ENCODE data around the gene INHBC. TPM values are rescaled to one million over a fixed set of nuclear protein-coding genes. Genes with fewer than 3 reads are reported as not detected.

Gene INHBC
- total and polyA plus RNA-seq, 4 donors, result not detected

- Histone ChIP-seq H3K4me1 (ENCODE audit: control insufficient read depth in 1 of 2, insufficient read depth in 2 of 2, low read length in 2 of 2) (no peaks in the 10 kb centered on the region), H3K27ac (ENCODE audit: low read depth in 1 of 2, low read length in 2 of 2) (no peak overlapping the region), H3K4me3 (ENCODE audit: low read length in 2 of 2) (no peak overlapping the region), H3K9me3 (ENCODE audit: control insufficient read depth, low read length) (no peaks in the 10 kb centered on the region), H3K36me3 (ENCODE audit: control insufficient read depth in 1 of 2, insufficient read depth in 2 of 2, low read length in 1 of 2) (no peaks in the 10 kb centered on the region), H3K27me3 (ENCODE audit: control insufficient read depth in 1 of 2, insufficient read depth in 2 of 2, low read length in 1 of 2) (no peaks in the 10 kb centered on the region)
- DNase-seq (no peak), ATAC-seq (ENCODE audit: low FRiP score) (no peak)
- intact Hi-C loops (cut with DNase I), result no loop called here
- 97 to 98% methylated on average over 6 of the region's 6 CpGs for WGBS, 2 donors
These were observed 11.8 kb downstream of the INHBC start for GRCh38 chr12:57446292-57446960.

- DNase-seq, result no peak
- Histone ChIP-seq H3K27me3 (ENCODE audit: control insufficient read depth in 1 of 2, insufficient read depth in 2 of 2, low read length in 1 of 2) (no peaks in the 10 kb centered on the region), H3K27ac (ENCODE audit: low read depth in 1 of 2, low read length in 2 of 2) (no peak overlapping the region), H3K9me3 (ENCODE audit: control insufficient read depth, low read length) (no peaks in the 10 kb centered on the region), H3K4me3 (ENCODE audit: low read length in 2 of 2) (no peak overlapping the region), H3K4me1 (ENCODE audit: control insufficient read depth in 1 of 2, insufficient read depth in 2 of 2, low read length in 2 of 2) (no peaks in the 10 kb centered on the region), H3K36me3 (ENCODE audit: control insufficient read depth in 1 of 2, insufficient read depth in 2 of 2, low read length in 1 of 2) (no peaks in the 10 kb centered on the region)
- 90 to 96% methylated on average over 2 of the region's 2 CpGs for WGBS, 2 donors
- no peak for ATAC-seq (ENCODE audit: low FRiP score)
- intact Hi-C loops (cut with DNase I), result no loop called here
These were observed 14.1 kb downstream of the INHBC start for GRCh38 chr12:57448669-57449068.

- intact Hi-C loops (cut with DNase I), result no loop called here
- H3K9me3 ChIP-seq (ENCODE audit: control insufficient read depth, low read length), result no peaks in the 10 kb centered on the region
These were observed 14.8 kb downstream of the INHBC start for GRCh38 chr12:57449375-57449774.

GRCh38 chr12:57450057-57450456 is 15.5 kb downstream of the INHBC start:
- H3K27me3 ChIP-seq (ENCODE audit: control insufficient read depth in 1 of 2, insufficient read depth in 2 of 2, low read length in 1 of 2), result no peaks in the 10 kb centered on the region
- H3K27ac ChIP-seq (ENCODE audit: low read depth in 1 of 2, low read length in 2 of 2), result no peak overlapping the region
- no peaks in the 10 kb centered on the region for H3K9me3 ChIP-seq (ENCODE audit: control insufficient read depth, low read length)
- no peaks in the 10 kb centered on the region for H3K36me3 ChIP-seq (ENCODE audit: control insufficient read depth in 1 of 2, insufficient read depth in 2 of 2, low read length in 1 of 2)
- no peak for ATAC-seq (ENCODE audit: low FRiP score)
- WGBS, 2 donors, result 81 to 82% methylated on average over 3 of the region's 3 CpGs
- no peak for DNase-seq
- H3K4me1 ChIP-seq (ENCODE audit: control insufficient read depth in 1 of 2, insufficient read depth in 2 of 2, low read length in 2 of 2), result no peaks in the 10 kb centered on the region
- no peak overlapping the region for H3K4me3 ChIP-seq (ENCODE audit: low read length in 2 of 2)
- intact Hi-C loops (cut with DNase I), result loop anchor here (5.0 kb wide), 2 partner anchors 68 to 183 kb away; no protein-coding TSS in a partner anchor

More at GRCh38 chr12:57449375-57449774, 14.8 kb downstream of the INHBC start:
- H3K27ac ChIP-seq (ENCODE audit: low read depth in 1 of 2, low read length in 2 of 2), result no peak overlapping the region
- H3K4me3 ChIP-seq (ENCODE audit: low read length in 2 of 2), result no peak overlapping the region
- H3K4me1 ChIP-seq (ENCODE audit: control insufficient read depth in 1 of 2, insufficient read depth in 2 of 2, low read length in 2 of 2), result no peaks in the 10 kb centered on the region
- H3K36me3 ChIP-seq (ENCODE audit: control insufficient read depth in 1 of 2, insufficient read depth in 2 of 2, low read length in 1 of 2), result no peaks in the 10 kb centered on the region
- no peaks in the 10 kb centered on the region for H3K27me3 ChIP-seq (ENCODE audit: control insufficient read depth in 1 of 2, insufficient read depth in 2 of 2, low read length in 1 of 2)
- DNase-seq (no peak), ATAC-seq (ENCODE audit: low FRiP score) (no peak)
- 94 to 98% methylated on average over 7 of the region's 7 CpGs for WGBS, 2 donors

- intact Hi-C loops (cut with DNase I), result loop anchor here (5.0 kb wide), 2 partner anchors 69 to 184 kb away; no protein-coding TSS in a partner anchor
- ATAC-seq (ENCODE audit: low FRiP score) (no peak), DNase-seq (no peak)
- Histone ChIP-seq H3K4me1 (ENCODE audit: control insufficient read depth in 1 of 2, insufficient read depth in 2 of 2, low read length in 2 of 2) (no peaks in the 10 kb centered on the region), H3K36me3 (ENCODE audit: control insufficient read depth in 1 of 2, insufficient read depth in 2 of 2, low read length in 1 of 2) (no peaks in the 10 kb centered on the region), H3K9me3 (ENCODE audit: control insufficient read depth, low read length) (no peaks in the 10 kb centered on the region), H3K4me3 (ENCODE audit: low read length in 2 of 2) (no peak overlapping the region), H3K27ac (ENCODE audit: low read depth in 1 of 2, low read length in 2 of 2) (no peak overlapping the region), H3K27me3 (ENCODE audit: control insufficient read depth in 1 of 2, insufficient read depth in 2 of 2, low read length in 1 of 2) (no peaks in the 10 kb centered on the region)
- 68 to 70% methylated on average over 6 of the region's 6 CpGs for WGBS, 2 donors
These were observed 16.7 kb downstream of the INHBC start for GRCh38 chr12:57451233-57451778.

- Histone ChIP-seq H3K4me3 (ENCODE audit: low read length in 2 of 2) (no peak overlapping the region), H3K36me3 (ENCODE audit: control insufficient read depth in 1 of 2, insufficient read depth in 2 of 2, low read length in 1 of 2) (no peaks in the 10 kb centered on the region), H3K9me3 (ENCODE audit: control insufficient read depth, low read length) (no peaks in the 10 kb centered on the region), H3K27ac (ENCODE audit: low read depth in 1 of 2, low read length in 2 of 2) (peak overlapping the region; percentile 69 to 76), H3K4me1 (ENCODE audit: control insufficient read depth in 1 of 2, insufficient read depth in 2 of 2, low read length in 2 of 2) (no peaks in the 10 kb centered on the region), H3K27me3 (ENCODE audit: control insufficient read depth in 1 of 2, insufficient read depth in 2 of 2, low read length in 1 of 2) (no peaks in the 10 kb centered on the region)
- WGBS, 2 donors, result 5% methylated on average over 9 of the region's 9 CpGs
- intact Hi-C loops (cut with DNase I), result loop anchor here (2.0 to 5.0 kb wide), 3 partner anchors 70 to 185 kb away; no protein-coding TSS in a partner anchor
- DNase-seq (peak in 1 of 2 donors; percentile 70), ATAC-seq (ENCODE audit: low FRiP score) (peak; percentile 72)
These were observed 17.8 kb downstream of the INHBC start for GRCh38 chr12:57452181-57452936.

GRCh38 chr12:57452937-57453509 is 18.4 kb downstream of the INHBC start:
- ATAC-seq (ENCODE audit: low FRiP score) (peak; percentile 90), DNase-seq (peak; percentile 87 to 94)
- Histone ChIP-seq H3K27ac (ENCODE audit: low read depth in 1 of 2, low read length in 2 of 2) (peak overlapping the region in 1 of 2 donors; percentile 76), H3K27me3 (ENCODE audit: control insufficient read depth in 1 of 2, insufficient read depth in 2 of 2, low read length in 1 of 2) (no peaks in the 10 kb centered on the region), H3K4me3 (ENCODE audit: low read length in 2 of 2) (no peak overlapping the region), H3K36me3 (ENCODE audit: control insufficient read depth in 1 of 2, insufficient read depth in 2 of 2, low read length in 1 of 2) (no peaks in the 10 kb centered on the region), H3K9me3 (ENCODE audit: control insufficient read depth, low read length) (no peaks in the 10 kb centered on the region), H3K4me1 (ENCODE audit: control insufficient read depth in 1 of 2, insufficient read depth in 2 of 2, low read length in 2 of 2) (no peaks in the 10 kb centered on the region)
- 17 to 23% methylated on average over 7 of the region's 7 CpGs for WGBS, 2 donors
- intact Hi-C loops (cut with DNase I), result loop anchor here (1.0 to 5.0 kb wide), 4 partner anchors 71 to 186 kb away; no protein-coding TSS in a partner anchor

- ATAC-seq (ENCODE audit: low FRiP score), result no peak
- Histone ChIP-seq H3K4me3 (ENCODE audit: low read length in 2 of 2) (no peak overlapping the region), H3K27me3 (ENCODE audit: control insufficient read depth in 1 of 2, insufficient read depth in 2 of 2, low read length in 1 of 2) (no peaks in the 10 kb centered on the region), H3K9me3 (ENCODE audit: control insufficient read depth, low read length) (no peaks in the 10 kb centered on the region), H3K4me1 (ENCODE audit: control insufficient read depth in 1 of 2, insufficient read depth in 2 of 2, low read length in 2 of 2) (no peaks in the 10 kb centered on the region), H3K36me3 (ENCODE audit: control insufficient read depth in 1 of 2, insufficient read depth in 2 of 2, low read length in 1 of 2) (no peaks in the 10 kb centered on the region), H3K27ac (ENCODE audit: low read depth in 1 of 2, low read length in 2 of 2) (no peak overlapping the region)
- intact Hi-C loops (cut with DNase I), result loop anchor here (1.0 to 5.0 kb wide), 3 partner anchors 72 to 191 kb away; no protein-coding TSS in a partner anchor
- DNase-seq, result no peak
- WGBS, 2 donors, result 96 to 98% methylated on average over 2 of the region's 2 CpGs
These were observed 19.6 kb downstream of the INHBC start for GRCh38 chr12:57454213-57454565.
